Loucy (cell line): ENCODE measurements around the gene SLC25A26.
"Not testable (repeated sequence)": the region's sequence is repeated elsewhere in the genome, so short reads cannot be mapped to it uniquely, and the experiment has no call there.

ENCODE experiments used
- H2AFZ ChIP-seq: fragments of 200-600 bp; sonication (generic); 2 replicates; pipeline ENCODE4 v1.6.0; 2016; ENCODE audit warnings: antibody characterized with exemption, mild to moderate bottlenecking, low read length, moderate library complexity
- H3F3A ChIP-seq: fragments of 200-600 bp; 2 replicates; pipeline ENCODE4 v1.6.0; 2016; ENCODE audit warnings: antibody characterized with exemption, low read depth, mild to moderate bottlenecking
- H3K27me3 ChIP-seq: fragments of 200-600 bp; sonication (generic); 2 replicates; pipeline ENCODE4 v1.6.1; 2014; ENCODE audit warnings: low read length, mild to moderate bottlenecking; ENCODE audit not compliant: insufficient read depth, poor library complexity, severe bottlenecking
- H3K36me3 ChIP-seq: fragments of 200-600 bp; sonication (generic); 2 replicates; pipeline ENCODE4 v1.6.1; 2016; ENCODE audit warnings: low read length; ENCODE audit not compliant: insufficient read depth
- H3K4me1 ChIP-seq: fragments of 200-600 bp; sonication (generic); 2 replicates; pipeline ENCODE4 v1.5.1; 2014; ENCODE audit warnings: low read length, mild to moderate bottlenecking; ENCODE audit not compliant: insufficient read depth, poor library complexity, severe bottlenecking
- H3K4me2 ChIP-seq: fragments of 200-600 bp; sonication (generic); 2 replicates; pipeline ENCODE4 v1.6.0; 2014; ENCODE audit warnings: antibody characterized with exemption, low read length, low read depth, mild to moderate bottlenecking; ENCODE audit not compliant: poor library complexity, severe bottlenecking
- H3K4me3 ChIP-seq: fragments of 200-600 bp; sonication (generic); 2 replicates; pipeline ENCODE4 v1.5.1; 2014; ENCODE audit warnings: low read length, mild to moderate bottlenecking, mixed read lengths; ENCODE audit not compliant: poor library complexity, severe bottlenecking
- H3K79me2 ChIP-seq: fragments of 200-600 bp; sonication (generic); 2 replicates; pipeline ENCODE4 v1.6.1; 2014; ENCODE audit warnings: low read length; ENCODE audit not compliant: insufficient read depth
- H3K9ac ChIP-seq: fragments of 200-600 bp; sonication (generic); 2 replicates; pipeline ENCODE4 v1.6.0; 2014; ENCODE audit warnings: mild to moderate bottlenecking, low read depth, low read length, moderate library complexity; ENCODE audit not compliant: poor library complexity, severe bottlenecking
- H3K9me2 ChIP-seq: fragments of 200-600 bp; sonication (generic); replicated peaks from 2 replicates; pipeline ENCODE4 v1.6.1; 2016; ENCODE audit warnings: low read depth, low read length, mixed read lengths
- H3K9me3 ChIP-seq: fragments of 200-600 bp; sonication (generic); 2 replicates; pipeline ENCODE4 v1.6.1; 2014; ENCODE audit warnings: mild to moderate bottlenecking, antibody characterized with exemption, low read length, low read depth; ENCODE audit not compliant: insufficient read depth
- H4K20me1 ChIP-seq: fragments of 200-600 bp; sonication (generic); 2 replicates; pipeline ENCODE4 v1.6.0; 2014; ENCODE audit warnings: antibody characterized with exemption, low read length, mild to moderate bottlenecking; ENCODE audit not compliant: insufficient read depth, poor library complexity, severe bottlenecking
- CTCF ChIP-seq: fragments of 200-600 bp; sonication (generic); conservative IDR thresholded peaks from 2 replicates; pipeline ENCODE4 v1.5.1; 2014; ENCODE audit warnings: mild to moderate bottlenecking, antibody characterized with exemption, low read length
- EZH2phosphoT487 ChIP-seq: fragments of 200-600 bp; IDR thresholded peaks from 2 replicates; pipeline ENCODE4 v1.6.1; 2018; ENCODE audit warnings: antibody characterized with exemption, mild to moderate bottlenecking, moderate library complexity, borderline replicate concordance

Gene SLC25A26

GRCh38 chr3:66299891-66300290 is 79.1 kb downstream of the SLC25A26 start:
- Histone ChIP-seq H3K4me3 (no peak overlapping the region), H3K36me3 (no peaks in the 10 kb centered on the region), H3K9me3 (no peaks in the 10 kb centered on the region), H2AFZ (no peak overlapping the region), H3K9ac (no peak overlapping the region), H3F3A (no peaks in the 10 kb centered on the region), H3K27me3 (no peaks in the 10 kb centered on the region), H3K4me2 (no peak overlapping the region), H3K9me2 (no peaks in the 10 kb centered on the region), H4K20me1 (no peaks in the 10 kb centered on the region), H3K79me2 (peaks cover 23% of the 10 kb centered on the region), H3K4me1 (peaks cover 71% of the 10 kb centered on the region)
- no peak for TF ChIP-seq EZH2phosphoT487

- no peak for TF ChIP-seq CTCF
- no peak for TF ChIP-seq EZH2phosphoT487
Observed at GRCh38 chr3:66302288-66302687, 81.5 kb downstream of the SLC25A26 start.

DNA sequence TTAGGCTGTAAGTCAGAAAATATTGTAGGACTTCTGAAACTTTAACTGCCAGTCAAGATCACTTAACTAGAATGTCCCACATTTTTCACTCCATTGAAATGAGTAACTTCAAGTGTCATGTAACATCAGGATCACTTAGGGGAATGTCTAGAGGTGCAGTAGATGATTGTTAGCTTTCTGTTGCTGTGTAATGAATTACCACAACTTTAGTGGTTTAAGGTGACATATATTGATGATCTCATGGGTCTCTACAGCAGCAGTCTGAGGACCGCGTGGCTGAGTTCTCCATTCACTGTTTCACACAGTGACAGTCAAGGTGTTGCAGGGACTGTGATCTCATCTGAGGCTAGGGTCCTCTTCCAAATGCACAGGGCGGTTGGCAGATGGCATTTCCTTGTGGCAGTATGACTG is 82.7 kb downstream of the SLC25A26 start:
- no peaks in the 10 kb centered on the region for H3F3A ChIP-seq
- H4K20me1 ChIP-seq, result no peaks in the 10 kb centered on the region
- no peak overlapping the region for H2AFZ ChIP-seq
- no peaks in the 10 kb centered on the region for H3K27me3 ChIP-seq
- peaks cover 70% of the 10 kb centered on the region for H3K4me1 ChIP-seq
- peaks cover 24% of the 10 kb centered on the region for H3K79me2 ChIP-seq
- no peak overlapping the region for H3K4me2 ChIP-seq
- H3K9me2 ChIP-seq, result no peaks in the 10 kb centered on the region
- H3K9me3 ChIP-seq, result no peaks in the 10 kb centered on the region
- H3K36me3 ChIP-seq, result no peaks in the 10 kb centered on the region
- H3K9ac ChIP-seq, result no peak overlapping the region
- TF ChIP-seq CTCF (no peak), EZH2phosphoT487 (no peak)
- no peak overlapping the region for H3K4me3 ChIP-seq

More at GRCh38 chr3:66302288-66302687, 81.5 kb downstream of the SLC25A26 start:
- no peaks in the 10 kb centered on the region for H3K36me3 ChIP-seq
- no peak overlapping the region for H3K4me3 ChIP-seq
- H3K9me3 ChIP-seq, result no peaks in the 10 kb centered on the region
- H3K4me2 ChIP-seq, result no peak overlapping the region
- H4K20me1 ChIP-seq, result no peaks in the 10 kb centered on the region
- no peaks in the 10 kb centered on the region for H3F3A ChIP-seq
- H3K4me1 ChIP-seq, result peaks cover 79% of the 10 kb centered on the region
- no peaks in the 10 kb centered on the region for H3K27me3 ChIP-seq
- H3K79me2 ChIP-seq, result peaks cover 25% of the 10 kb centered on the region; the same call in 1 of the 2 replicates
- no peak overlapping the region for H3K9ac ChIP-seq
- no peaks in the 10 kb centered on the region for H3K9me2 ChIP-seq
- no peak overlapping the region for H2AFZ ChIP-seq

DNA sequence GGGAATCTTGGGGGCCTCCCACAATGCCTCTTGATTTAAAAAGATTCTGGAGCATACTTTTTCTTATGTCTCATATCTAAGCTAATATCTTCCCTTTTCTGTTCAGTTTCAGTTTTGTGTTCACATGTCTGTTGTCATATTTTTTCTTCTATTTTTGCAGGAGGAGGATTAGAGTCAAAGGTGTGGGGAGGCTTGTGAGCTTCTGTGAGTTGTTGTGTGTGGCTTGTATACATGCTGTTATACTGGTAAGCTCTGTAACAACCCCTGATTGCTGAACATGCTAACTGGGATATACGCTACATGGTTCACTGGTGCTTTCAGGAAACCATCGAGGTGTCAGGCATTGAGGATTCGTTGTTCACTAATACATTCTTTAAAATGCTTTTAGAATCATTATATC is 83.5 kb downstream of the SLC25A26 start:
- H3K36me3 ChIP-seq, result no peaks in the 10 kb centered on the region
- H3K9me2 ChIP-seq, result no peaks in the 10 kb centered on the region
- peaks cover 62% of the 10 kb centered on the region for H3K4me1 ChIP-seq
- peak overlapping the region; percentile 15 for H3K4me2 ChIP-seq
- no peak overlapping the region for H3K4me3 ChIP-seq
- H3F3A ChIP-seq, result no peaks in the 10 kb centered on the region
- H4K20me1 ChIP-seq, result no peaks in the 10 kb centered on the region
- H3K9ac ChIP-seq, result peak overlapping the region; percentile 6
- TF ChIP-seq EZH2phosphoT487 (no peak), CTCF (no peak)
- no peaks in the 10 kb centered on the region for H3K27me3 ChIP-seq
- no peaks in the 10 kb centered on the region for H3K9me3 ChIP-seq
- peaks cover 25% of the 10 kb centered on the region for H3K79me2 ChIP-seq
- no peak overlapping the region for H2AFZ ChIP-seq

DNA sequence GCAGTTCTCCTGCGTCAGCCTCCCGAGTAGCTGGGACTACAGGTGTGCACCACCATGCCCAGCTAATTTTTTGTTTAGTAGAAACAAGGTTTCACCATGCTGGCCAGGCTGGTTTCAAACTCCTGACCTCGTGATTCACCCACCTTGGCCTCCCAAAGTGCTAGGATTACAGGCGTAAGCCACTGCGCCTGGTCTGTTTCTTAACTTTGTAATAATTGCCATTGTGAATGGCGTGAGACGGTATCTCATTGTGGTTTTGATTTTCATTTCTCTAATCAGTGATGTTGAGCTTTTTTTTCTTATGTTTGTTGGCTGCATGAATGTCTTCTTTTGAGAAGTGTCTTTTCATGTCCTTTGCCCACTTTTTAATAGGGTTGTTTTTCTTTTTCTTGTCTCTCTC is 85.3 kb downstream of the SLC25A26 start:
- H3K9me2 ChIP-seq, H3K27me3 ChIP-seq, H3K4me2 ChIP-seq, H3K4me3 ChIP-seq, H2AFZ ChIP-seq, H3K36me3 ChIP-seq, H3K9ac ChIP-seq, H3F3A ChIP-seq, H3K9me3 ChIP-seq, H4K20me1 ChIP-seq: not testable (repeated sequence)
- Histone ChIP-seq H3K79me2 (peaks cover 24% of the 10 kb centered on the region), H3K4me1 (peaks cover 56% of the 10 kb centered on the region)
